Measurements from ENCODE around the gene NFIB. TPM values are rescaled to one million over a fixed set of nuclear protein-coding genes. Genes with fewer than 3 reads are reported as not detected.
A peak's percentile ranks its signal among the peaks of the same experiment; 100 is the strongest.

The NFIB gene
- total and polyA plus RNA-seq, 2 donors from 2014 or later, result 15.6 to 112 TPM

- intact Hi-C loops (cut with DNase I), result no loop called here
- H3K4me1 ChIP-seq (ENCODE audit: control insufficient read depth in 2 of 3, insufficient read depth in 2 of 3, low read depth in 1 of 3, low read length in 3 of 3), result peaks cover 0 to 22% (median 9%) of the 10 kb centered on the region in 3 donors
- DNase-seq (no peak), FAIRE-seq (no peak)
- no peaks in the 10 kb centered on the region for H3K36me3 ChIP-seq (ENCODE audit: control insufficient read depth in 2 of 3, insufficient read depth in 3 of 3, low read length in 3 of 3)
- H3K9ac ChIP-seq (ENCODE audit: low read length in 3 of 3), result no peak overlapping the region
- no peak overlapping the region for H3K4me3 ChIP-seq (ENCODE audit: low read length in 3 of 3)
- no peak for TF ChIP-seq CTCF (IDR thresholded peaks at IDR 0.05; ENCODE audit: borderline replicate concordance, extremely low read depth, insufficient read depth)
- no peaks in the 10 kb centered on the region for H3K27me3 ChIP-seq (ENCODE audit: control insufficient read depth, insufficient read depth, low read length)
- no peaks in the 10 kb centered on the region for H3K9me3 ChIP-seq (ENCODE audit: control insufficient read depth in 2 of 3, insufficient read depth in 1 of 3, low read length in 3 of 3)
- peak overlapping the region in 1 of 2 donors; percentile 44 for H3K27ac ChIP-seq (ENCODE audit: low read depth in 2 of 2, low read length in 2 of 2)
Observed at GRCh38 chr9:14179449-14179848, 134.5 kb downstream of the NFIB start.

GRCh38 chr9:14175778-14176177, 138.2 kb downstream of the NFIB start:
- Histone ChIP-seq H3K9ac (ENCODE audit: low read length in 3 of 3) (no peak overlapping the region), H3K27me3 (ENCODE audit: control insufficient read depth, insufficient read depth, low read length) (no peaks in the 10 kb centered on the region), H3K27ac (ENCODE audit: low read depth in 2 of 2, low read length in 2 of 2) (no peak overlapping the region), H3K4me1 (ENCODE audit: control insufficient read depth in 2 of 3, insufficient read depth in 2 of 3, low read depth in 1 of 3, low read length in 3 of 3) (peaks cover 0 to 11% (median 8%) of the 10 kb centered on the region in 3 donors), H3K36me3 (ENCODE audit: control insufficient read depth in 2 of 3, insufficient read depth in 3 of 3, low read length in 3 of 3) (no peaks in the 10 kb centered on the region), H3K9me3 (ENCODE audit: control insufficient read depth in 2 of 3, insufficient read depth in 1 of 3, low read length in 3 of 3) (no peaks in the 10 kb centered on the region), H3K4me3 (ENCODE audit: low read length in 3 of 3) (no peak overlapping the region)
- TF ChIP-seq CTCF (IDR thresholded peaks at IDR 0.05; ENCODE audit: borderline replicate concordance, extremely low read depth, insufficient read depth), result no peak
- DNase-seq, result no peak
- intact Hi-C loops (cut with DNase I), result no loop called here
- FAIRE-seq, result no peak

- H3K9me3 ChIP-seq (ENCODE audit: control insufficient read depth in 2 of 3, insufficient read depth in 1 of 3, low read length in 3 of 3), result no peaks in the 10 kb centered on the region
- peaks cover 0 to 2% (median under 1%) of the 10 kb centered on the region in 3 donors for H3K4me1 ChIP-seq (ENCODE audit: control insufficient read depth in 2 of 3, insufficient read depth in 2 of 3, low read depth in 1 of 3, low read length in 3 of 3)
- DNase-seq (peak in 2 of 5 donors; percentile 32 to 34), FAIRE-seq (no peak)
- no peak for TF ChIP-seq CTCF (IDR thresholded peaks at IDR 0.05; ENCODE audit: borderline replicate concordance, extremely low read depth, insufficient read depth)
- no peak overlapping the region for H3K27ac ChIP-seq (ENCODE audit: low read depth in 2 of 2, low read length in 2 of 2)
- no peak overlapping the region for H3K9ac ChIP-seq (ENCODE audit: low read length in 3 of 3)
- H3K4me3 ChIP-seq (ENCODE audit: low read length in 3 of 3), result no peak overlapping the region
- intact Hi-C loops (cut with DNase I), result no loop called here
- H3K36me3 ChIP-seq (ENCODE audit: control insufficient read depth in 2 of 3, insufficient read depth in 3 of 3, low read length in 3 of 3), result no peaks in the 10 kb centered on the region
- no peaks in the 10 kb centered on the region for H3K27me3 ChIP-seq (ENCODE audit: control insufficient read depth, insufficient read depth, low read length)
Observed at GRCh38 chr9:14173713-14174112, 140.2 kb downstream of the NFIB start.

- no peak overlapping the region for H3K27ac ChIP-seq (ENCODE audit: low read depth in 2 of 2, low read length in 2 of 2)
- no peak overlapping the region for H3K4me3 ChIP-seq (ENCODE audit: low read length in 3 of 3)
- intact Hi-C loops (cut with DNase I), result no loop called here
- DNase-seq (no peak), FAIRE-seq (no peak)
- no peak for TF ChIP-seq CTCF (IDR thresholded peaks at IDR 0.05; ENCODE audit: borderline replicate concordance, extremely low read depth, insufficient read depth)
- no peak overlapping the region for H3K9ac ChIP-seq (ENCODE audit: low read length in 3 of 3)
- H3K27me3 ChIP-seq (ENCODE audit: control insufficient read depth, insufficient read depth, low read length), result no peaks in the 10 kb centered on the region
- no peaks in the 10 kb centered on the region for H3K9me3 ChIP-seq (ENCODE audit: control insufficient read depth in 2 of 3, insufficient read depth in 1 of 3, low read length in 3 of 3)
- H3K4me1 ChIP-seq (ENCODE audit: control insufficient read depth in 2 of 3, insufficient read depth in 2 of 3, low read depth in 1 of 3, low read length in 3 of 3), result peaks cover 0 to 2% (median 0%) of the 10 kb centered on the region in 3 donors
- no peaks in the 10 kb centered on the region for H3K36me3 ChIP-seq (ENCODE audit: control insufficient read depth in 2 of 3, insufficient read depth in 3 of 3, low read length in 3 of 3)
Observed at GRCh38 chr9:14170973-14171596, 142.9 kb downstream of the NFIB start.

All from kidney (tissue), 14 donors.